GM18867 (cell line): ENCODE measurements around the gene LAMC1.
A peak's percentile ranks its signal among the peaks of the same experiment; 100 is the strongest.

ENCODE experiments used
- ATAC-seq: cut with Tn5 transposase; IDR thresholded peaks from one replicate; pipeline ENCODE4 v1.9.1; 2021; ENCODE audit warnings: mild to moderate bottlenecking, moderate library complexity; ENCODE audit not compliant: unreplicated experiment

LAMC1 gene

GRCh38 chr1:183023146-183023600 lies at the start of gene LAMC1:
TSS of gene LAMC1 (plus strand) at chr1:183023420. CDS start at chr1:183023717, 297 bp downstream.
- ATAC-seq, result peak; percentile 28

- ATAC-seq, result no peak
Observed at GRCh38 chr1:182974506-182975191, 48.6 kb upstream of the LAMC1 start.

- no peak for ATAC-seq
Observed at GRCh38 chr1:182977480-182977879, 45.7 kb upstream of the LAMC1 start.

- no peak for ATAC-seq
Observed at GRCh38 chr1:182978151-182978853, 44.9 kb upstream of the LAMC1 start.

GRCh38 chr1:182984138-182984537 lies 39.1 kb upstream of the LAMC1 start:
- ATAC-seq, result no peak

GRCh38 chr1:182984621-182985020 lies 38.6 kb upstream of the LAMC1 start:
- ATAC-seq, result no peak

- no peak for ATAC-seq
Observed at GRCh38 chr1:182985876-182986275, 37.3 kb upstream of the LAMC1 start.

GRCh38 chr1:182990413-182991144 lies 32.6 kb upstream of the LAMC1 start:
- no peak for ATAC-seq

- no peak for ATAC-seq
Observed at GRCh38 chr1:182993746-182994145, 29.5 kb upstream of the LAMC1 start.

GRCh38 chr1:182995894-182996293 lies 27.3 kb upstream of the LAMC1 start:
- ATAC-seq, result no peak

- no peak for ATAC-seq
Observed at GRCh38 chr1:182996816-182997215, 26.4 kb upstream of the LAMC1 start.

GRCh38 chr1:182998482-182998881 lies 24.7 kb upstream of the LAMC1 start:
- no peak for ATAC-seq

GRCh38 chr1:183000167-183000962 lies 22.9 kb upstream of the LAMC1 start:
- ATAC-seq, result no peak

- ATAC-seq, result no peak
Observed at GRCh38 chr1:183002267-183002666, 21.0 kb upstream of the LAMC1 start.

- no peak for ATAC-seq
Observed at GRCh38 chr1:183002797-183003196, 20.4 kb upstream of the LAMC1 start.

GRCh38 chr1:183003203-183003602 lies 20.0 kb upstream of the LAMC1 start:
- ATAC-seq, result no peak

- ATAC-seq, result no peak
Observed at GRCh38 chr1:183004141-183004540, 19.1 kb upstream of the LAMC1 start.

GRCh38 chr1:183011859-183012258 lies 11.4 kb upstream of the LAMC1 start:
- no peak for ATAC-seq

- ATAC-seq, result no peak
Observed at GRCh38 chr1:183012301-183012994, 10.8 kb upstream of the LAMC1 start.

GRCh38 chr1:183019139-183019740 lies 4.0 kb upstream of the LAMC1 start:
- ATAC-seq, result no peak
